Renal cortex interstitium (tissue), 11 donors: ENCODE results near the gene BIRC6. TPM values are rescaled to one million over a fixed set of nuclear protein-coding genes. Genes with fewer than 3 reads are reported as not detected.
"Not testable (repeated sequence)": the region's sequence is repeated elsewhere in the genome, so short reads cannot be mapped to it uniquely, and the experiment has no call there.

Experiments used
- DNase-seq, 11 donors: peaks; one replicate each; pipeline ENCODE4 v3.0.0-alpha.2; 2013; ENCODE audit warnings: low read depth in 9 of 11, low spot score in 4 of 11; ENCODE audit errors: extremely low read depth in 1 of 11
- polyA plus RNA-seq, 3 donors: library from polyadenylated mRNA; unstranded; fragments of 120-200 nt; gene quantifications; one replicate each; pipeline ENCODE4 v1.2.1, GENCODE V29; 2013; ENCODE audit not compliant: insufficient read length in 3 of 3

BIRC6 gene
- polyA plus RNA-seq, 3 donors, result 69.2 to 79.0 (median 78.8) TPM

DNA sequence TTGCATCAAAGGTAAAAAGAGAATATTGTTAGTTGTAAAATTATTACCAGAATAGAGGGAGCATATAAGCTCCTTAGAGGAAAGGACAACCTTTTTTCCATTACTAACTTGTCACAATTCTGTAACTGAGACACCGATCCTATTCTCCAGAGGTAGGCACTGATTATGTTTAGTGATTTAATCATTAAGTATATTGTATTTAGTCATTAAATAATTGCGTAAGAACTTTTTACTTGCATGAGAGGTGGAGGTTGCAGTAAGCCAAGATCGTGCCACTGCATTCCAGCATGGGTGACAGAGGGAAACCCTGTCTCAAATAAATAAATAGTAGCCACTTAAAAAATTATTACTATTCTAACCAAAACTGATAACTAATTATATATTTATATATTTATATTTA is 195.7 kb downstream of the BIRC6 start:
- DNase-seq, result not testable (repeated sequence)

GRCh38 chr2:32553829-32554432 is 197.1 kb downstream of the BIRC6 start:
- peak; percentile 3 to 43 (median 17) for DNase-seq

DNA sequence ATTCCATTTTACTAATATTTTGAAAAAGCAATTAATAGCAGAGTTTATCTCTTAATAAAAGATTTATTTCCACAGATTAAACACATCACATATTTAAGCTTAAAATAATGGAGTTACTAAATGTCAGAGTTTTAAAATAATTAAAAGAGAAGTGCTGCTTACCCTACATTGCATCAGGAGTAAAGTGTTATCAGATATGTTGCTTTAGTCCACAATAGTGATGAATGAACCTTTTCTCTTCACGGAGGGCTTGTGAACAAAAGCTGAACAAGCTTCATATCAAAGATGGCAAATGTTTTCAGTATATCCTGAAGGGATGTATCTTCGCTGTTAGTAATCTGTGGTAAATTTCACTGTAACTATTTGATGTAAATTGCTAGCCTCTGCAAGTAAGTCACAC is 201.7 kb downstream of the BIRC6 start:
- DNase-seq, result no peak

- DNase-seq, result no peak
Observed at GRCh38 chr2:32559136-32559535, 202.3 kb downstream of the BIRC6 start.

GRCh38 chr2:32562906-32563305 is 206.1 kb downstream of the BIRC6 start:
- no peak for DNase-seq

DNA sequence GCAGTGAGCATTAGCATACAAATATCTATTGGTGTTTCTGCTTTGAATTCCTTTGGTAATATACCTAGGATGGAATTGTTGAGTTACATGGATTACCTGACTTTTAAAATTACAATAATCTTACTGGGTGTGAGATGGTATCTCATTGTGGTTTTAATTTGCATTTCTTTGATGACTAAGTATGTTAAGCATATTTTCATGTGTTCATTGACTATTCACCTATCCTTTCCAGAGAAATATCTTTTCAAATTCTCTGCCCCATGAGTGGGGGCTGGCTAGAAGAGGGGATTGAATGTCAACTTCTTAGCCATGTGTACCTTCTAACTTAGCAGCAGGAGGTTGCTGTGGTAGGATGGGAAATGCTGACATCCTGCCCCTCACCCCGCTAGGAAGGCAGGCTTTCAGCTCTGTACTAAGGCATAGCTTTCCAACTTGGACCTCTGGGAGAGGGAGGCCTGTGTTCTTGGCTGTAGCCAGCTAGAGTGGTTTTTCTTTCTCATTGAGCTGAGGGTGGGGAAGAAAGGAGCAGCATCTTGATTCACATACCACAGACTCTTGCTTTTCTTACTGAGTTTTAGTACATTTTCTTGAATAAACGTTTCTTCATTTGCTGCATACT is 207.7 kb downstream of the BIRC6 start:
- DNase-seq, result no peak

DNA sequence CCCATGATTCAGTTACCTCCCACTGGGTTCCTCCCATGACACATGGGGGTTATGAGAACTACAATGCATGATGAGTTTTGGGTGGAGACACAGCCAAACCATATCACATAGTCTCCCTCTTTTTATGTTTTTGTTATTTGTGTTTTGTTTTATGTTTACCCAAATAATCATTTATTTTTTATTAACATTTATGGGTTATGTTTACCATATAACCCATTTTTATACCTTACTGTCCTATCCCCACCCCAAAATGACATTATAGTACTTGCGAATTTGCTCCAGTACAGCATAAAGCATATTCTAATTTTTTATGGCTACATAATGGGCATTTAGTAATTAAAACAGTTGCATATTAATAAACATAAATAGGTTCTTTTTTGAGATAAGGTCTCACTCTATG is 209.1 kb downstream of the BIRC6 start:
- no peak for DNase-seq

GRCh38 chr2:32572030-32572429 is 215.2 kb downstream of the BIRC6 start:
- DNase-seq, result no peak

DNA sequence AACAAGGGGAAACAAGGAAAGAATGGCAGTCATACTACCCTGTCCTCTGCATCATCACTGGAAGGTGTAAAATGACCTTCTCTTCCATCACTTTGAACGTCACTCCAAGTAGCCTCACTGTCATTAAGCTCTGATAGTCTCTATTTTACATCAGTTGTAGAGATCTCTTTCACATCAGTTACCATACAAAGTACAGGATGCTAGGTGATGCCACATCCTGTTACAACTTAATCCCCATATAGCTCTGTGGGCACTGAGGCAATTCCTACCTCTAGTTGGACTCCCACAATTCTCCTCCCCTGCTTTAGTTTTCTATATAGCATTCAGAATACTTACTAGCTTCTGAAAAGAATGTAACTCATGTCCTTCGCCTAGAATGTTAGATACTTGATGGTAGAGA is 215.9 kb downstream of the BIRC6 start:
- DNase-seq, result no peak

GRCh38 chr2:32591669-32592463 is 235.0 kb downstream of the BIRC6 start:
- DNase-seq, result no peak

DNA sequence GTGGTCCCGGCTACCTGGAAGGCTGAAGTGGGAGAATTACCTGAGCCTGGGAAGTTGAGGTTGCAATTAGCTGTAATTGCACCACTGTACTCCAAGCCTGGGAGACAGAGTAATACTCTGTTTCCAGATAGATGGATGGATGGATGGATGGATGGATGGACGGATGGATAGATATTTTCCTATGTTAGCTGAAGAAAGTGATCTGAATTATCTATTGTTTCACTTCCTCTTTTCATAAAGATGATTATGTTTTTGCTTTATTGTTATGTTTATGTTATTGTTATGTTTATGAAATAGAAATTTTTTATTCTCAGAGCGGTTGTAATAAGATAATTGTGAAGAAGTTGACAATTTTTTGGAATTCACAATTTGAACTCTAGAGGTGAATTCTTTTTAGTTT is 237.8 kb downstream of the BIRC6 start:
- no peak for DNase-seq

DNA sequence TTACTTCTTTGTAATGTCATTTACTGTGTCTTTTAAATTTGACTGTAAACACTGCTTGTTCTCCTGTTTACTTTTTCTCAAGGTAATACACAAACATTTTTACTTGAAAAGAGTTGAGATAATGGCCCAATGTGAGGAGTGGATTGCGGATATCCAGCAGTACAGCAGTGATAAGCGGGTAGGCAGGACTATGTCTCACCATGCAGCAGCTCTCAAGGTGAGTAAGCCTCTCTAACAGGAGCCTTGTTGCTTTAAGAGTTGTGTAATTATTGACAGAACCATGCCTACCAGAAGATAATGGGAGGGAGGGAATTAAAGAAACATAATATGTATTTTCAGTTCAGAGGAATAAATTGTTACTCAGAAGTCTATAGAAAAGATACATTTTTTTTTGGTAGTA is 254.5 kb downstream of the BIRC6 start:
- DNase-seq, result no peak

GRCh38 chr2:32611771-32612170 is 254.9 kb downstream of the BIRC6 start:
- DNase-seq, result no peak

DNA sequence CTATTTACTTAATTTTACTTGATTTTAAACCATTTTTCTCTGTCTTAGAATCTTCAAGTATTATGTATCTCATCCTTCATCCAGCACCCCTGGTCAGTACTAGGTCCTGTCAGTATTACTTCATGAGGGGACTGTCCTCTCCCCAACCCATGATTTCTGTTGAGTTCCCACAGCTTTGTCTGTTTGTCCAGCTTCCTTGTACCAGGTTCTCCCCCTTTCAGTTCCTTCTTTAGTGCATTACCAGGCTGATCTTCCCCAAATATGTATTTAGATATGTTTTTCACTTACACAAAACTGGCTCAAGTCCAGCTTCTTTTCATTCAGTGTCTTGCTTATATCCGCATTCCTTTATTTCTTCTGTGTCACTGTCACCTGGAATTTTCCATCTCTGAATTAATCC is 257.3 kb downstream of the BIRC6 start:
- DNase-seq, result no peak

- DNase-seq, result no peak
Observed at GRCh38 chr2:32617599-32618189, 260.9 kb downstream of the BIRC6 start.

- DNase-seq, result no peak
Observed at GRCh38 chr2:32622570-32623310, 265.9 kb downstream of the BIRC6 start.

- no peak for DNase-seq
Observed at GRCh38 chr2:32623311-32623706, 266.5 kb downstream of the BIRC6 start.

- DNase-seq, result no peak
Observed at GRCh38 chr2:32624812-32625211, 268.0 kb downstream of the BIRC6 start.

DNA sequence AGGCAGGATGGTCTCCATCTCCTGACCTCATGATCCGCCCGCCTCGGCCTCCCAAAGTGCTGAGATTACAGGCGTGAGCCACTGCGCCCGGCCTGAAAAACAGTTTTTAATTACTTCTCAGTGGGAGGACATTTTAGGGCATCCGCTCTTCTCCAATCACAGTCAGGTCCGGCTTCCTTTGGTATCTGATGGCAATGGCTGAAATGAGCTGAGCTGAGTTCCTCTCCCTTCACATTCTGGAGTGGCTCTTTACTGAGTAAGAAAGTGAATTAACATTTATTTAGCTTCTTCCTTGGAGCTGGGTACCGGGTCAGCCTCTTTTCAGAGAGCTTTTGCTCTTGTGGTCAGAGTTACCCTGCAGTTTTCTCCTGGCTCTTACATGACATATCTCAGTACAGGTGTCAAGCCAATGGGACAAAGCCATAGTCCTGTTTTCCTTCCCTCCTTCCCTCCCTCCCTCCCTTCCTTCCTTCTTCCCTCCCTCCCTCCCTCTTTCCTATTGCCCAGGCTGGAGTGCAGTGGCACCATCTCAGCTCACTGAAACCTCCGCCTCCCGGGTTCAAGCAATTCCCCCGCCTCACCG is 269.9 kb downstream of the BIRC6 start:
- peak in 2 of 11 donors; percentile 15 to 21 for DNase-seq
